Stomach smooth muscle (tissue), 2 donors: ENCODE measurements around the gene CHRM4.
A peak's percentile ranks its signal among the peaks of the same experiment; 100 is the strongest.

Experiments
- H3K27ac ChIP-seq: one replicate; pipeline ENCODE4 v1.7.0; 2013; ENCODE audit warnings: mild to moderate bottlenecking, low read length, inconsistent platforms
- H3K27me3 ChIP-seq, 2 donors: one replicate each; pipeline ENCODE4 v1.7.0; 2013; ENCODE audit warnings: low read length in 2 of 2; ENCODE audit not compliant: insufficient read depth in 2 of 2, control insufficient read depth in 1 of 2
- H3K36me3 ChIP-seq, 2 donors: one replicate each; pipeline ENCODE4 v1.7.0; 2013; ENCODE audit warnings: low read length in 2 of 2; ENCODE audit not compliant: control insufficient read depth in 2 of 2, insufficient read depth in 2 of 2
- H3K4me1 ChIP-seq: one replicate; pipeline ENCODE4 v1.7.0; 2013; ENCODE audit warnings: low read length; ENCODE audit not compliant: control insufficient read depth, insufficient read depth
- H3K4me3 ChIP-seq, 2 donors: one replicate each; pipeline ENCODE4 v1.7.0; 2013; ENCODE audit warnings: low read length in 2 of 2
- H3K9ac ChIP-seq, 2 donors: one replicate each; pipeline ENCODE4 v1.7.0; 2013; ENCODE audit warnings: low read length in 2 of 2, mild to moderate bottlenecking in 1 of 2
- H3K9me3 ChIP-seq, 2 donors: one replicate each; pipeline ENCODE4 v1.7.0; 2013; ENCODE audit warnings: low read length in 2 of 2; ENCODE audit not compliant: control insufficient read depth in 2 of 2
- donor health status: healthy.
- donor health status: Pancreatic carcinoma.

The CHRM4 gene

DNA sequence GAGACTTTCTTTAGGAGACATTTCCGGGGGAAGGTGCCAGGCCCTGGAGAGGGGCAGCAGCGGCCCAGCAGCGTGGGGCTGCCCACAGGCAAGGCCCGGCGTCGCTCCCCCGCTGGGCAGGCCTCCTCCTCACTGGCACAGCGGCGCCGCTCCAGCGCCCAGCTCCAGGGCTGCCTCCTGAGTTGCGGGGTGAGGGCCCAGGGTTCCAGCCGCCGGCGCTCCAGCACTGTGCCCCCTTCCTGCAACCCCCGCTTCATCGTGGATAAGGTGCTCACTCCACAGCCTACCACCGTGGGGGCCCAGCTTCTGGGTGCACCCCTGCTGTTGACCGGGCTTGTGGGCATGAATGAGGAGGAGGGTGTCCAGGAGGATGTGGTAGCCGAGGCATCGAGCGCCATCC lies 25.3 kb downstream of the CHRM4 start:
- H3K36me3 ChIP-seq, result peaks cover 15 to 19% of the 10 kb centered on the region in 2 donors
- no peaks in the 10 kb centered on the region for H3K9me3 ChIP-seq
- H3K4me3 ChIP-seq, result no peak overlapping the region
- H3K4me1 ChIP-seq, result peaks cover 50% of the 10 kb centered on the region
- no peaks in the 10 kb centered on the region for H3K27me3 ChIP-seq
- no peak overlapping the region for H3K9ac ChIP-seq
- no peak overlapping the region for H3K27ac ChIP-seq

DNA sequence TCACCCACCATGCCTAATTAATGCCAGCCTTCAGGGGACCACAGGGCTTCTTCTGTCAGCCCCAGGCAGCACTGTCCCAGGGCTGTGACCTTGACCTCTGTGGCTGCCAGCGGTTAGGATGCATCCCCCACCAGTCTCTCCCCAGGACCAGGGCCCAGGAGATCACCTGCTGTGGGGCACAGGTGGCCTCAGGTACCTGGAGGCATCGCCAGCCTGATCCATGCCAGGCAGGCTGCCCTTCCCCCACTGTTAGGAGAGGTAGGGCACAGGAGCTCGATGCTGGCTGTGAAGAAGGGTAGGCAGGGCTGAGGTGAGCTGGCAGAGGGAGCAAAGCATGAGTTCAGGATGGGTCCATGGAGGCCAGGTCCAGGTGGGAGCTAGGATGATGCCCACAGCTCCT lies 26.8 kb downstream of the CHRM4 start:
- peaks cover 8 to 9% of the 10 kb centered on the region in 2 donors for H3K36me3 ChIP-seq
- H3K9me3 ChIP-seq, result no peaks in the 10 kb centered on the region
- H3K9ac ChIP-seq, result no peak overlapping the region
- peaks cover 54% of the 10 kb centered on the region for H3K4me1 ChIP-seq
- no peak overlapping the region for H3K27ac ChIP-seq
- H3K4me3 ChIP-seq, result no peak overlapping the region
- no peaks in the 10 kb centered on the region for H3K27me3 ChIP-seq

DNA sequence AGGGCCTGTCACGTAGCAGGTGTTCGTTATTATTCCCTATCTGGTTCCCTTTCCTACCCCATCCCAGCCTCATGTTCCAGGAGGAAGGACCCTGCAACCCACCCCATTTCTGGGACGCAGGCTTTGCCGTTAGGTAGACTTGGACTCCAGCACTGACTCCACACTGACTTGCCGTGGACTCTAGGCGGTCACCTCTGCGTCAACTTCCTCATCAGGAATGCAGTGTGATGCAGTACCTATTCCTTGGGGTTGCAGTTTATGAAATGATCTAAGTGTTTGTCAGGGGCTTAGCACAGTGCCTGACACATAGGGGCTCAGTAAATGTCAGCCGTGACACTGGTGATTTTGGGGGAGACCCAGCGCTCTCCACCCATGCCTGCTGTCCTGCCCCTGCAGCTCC lies 27.5 kb downstream of the CHRM4 start:
- H3K4me3 ChIP-seq, result no peak overlapping the region
- no peak overlapping the region for H3K9ac ChIP-seq
- no peaks in the 10 kb centered on the region for H3K9me3 ChIP-seq
- peaks cover 7 to 8% of the 10 kb centered on the region in 2 donors for H3K36me3 ChIP-seq
- peaks cover 49% of the 10 kb centered on the region for H3K4me1 ChIP-seq
- H3K27ac ChIP-seq, result peak overlapping the region; percentile 94
- no peaks in the 10 kb centered on the region for H3K27me3 ChIP-seq

DNA sequence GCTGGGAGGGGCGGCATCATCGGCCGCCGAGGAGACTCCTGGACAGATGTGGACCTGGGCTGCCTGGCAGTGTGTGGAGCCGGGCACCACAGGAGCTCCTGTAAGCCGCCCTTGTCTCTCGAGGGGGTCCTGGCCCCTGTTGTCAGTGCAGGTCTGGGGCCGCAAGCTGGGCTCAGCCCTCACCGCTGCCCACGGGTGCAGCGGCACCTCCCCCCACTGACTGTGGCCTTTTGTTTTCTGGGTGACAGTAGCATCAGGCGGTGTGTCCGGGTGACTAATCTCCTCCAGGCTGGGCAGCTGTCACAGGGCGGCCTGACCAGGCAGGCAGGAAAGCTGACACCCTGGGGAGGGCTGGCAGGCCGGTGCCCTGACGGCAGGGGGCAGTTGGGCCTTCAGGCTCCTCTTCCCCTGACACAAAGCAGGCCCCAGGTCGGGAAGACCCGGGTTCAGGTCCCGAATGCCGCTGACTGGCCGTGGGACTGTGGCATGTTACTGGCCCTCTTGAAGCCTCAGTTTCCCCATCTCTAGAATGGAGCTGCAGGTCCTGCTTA lies 28.0 kb downstream of the CHRM4 start:
- Histone ChIP-seq H3K36me3 (peaks cover 6% of the 10 kb centered on the region in 2 donors), H3K9me3 (no peaks in the 10 kb centered on the region), H3K4me3 (peak overlapping the region in 1 of 2 donors; percentile 82), H3K27ac (peak overlapping the region; percentile 94), H3K9ac (peak overlapping the region in 1 of 2 donors; percentile 87), H3K27me3 (no peaks in the 10 kb centered on the region), H3K4me1 (peaks cover 49% of the 10 kb centered on the region)

DNA sequence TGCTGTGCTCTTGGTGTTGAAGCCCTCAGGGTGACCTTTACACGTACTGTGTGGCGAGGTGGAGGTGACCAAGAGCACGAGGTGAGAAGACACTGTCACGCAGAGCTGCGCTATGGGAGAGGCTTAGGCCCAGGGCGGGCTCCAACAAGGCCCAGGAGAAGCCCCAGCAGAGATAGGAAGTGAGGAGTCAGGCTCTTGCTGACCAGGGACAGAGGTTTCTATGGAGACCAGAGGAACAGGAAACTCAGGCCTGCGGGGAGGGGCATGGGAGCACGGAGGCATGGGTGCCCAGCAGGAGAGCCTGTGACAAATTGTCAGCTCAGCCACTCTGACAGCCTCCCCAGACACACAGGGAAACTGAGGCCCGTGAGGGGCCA lies 28.6 kb downstream of the CHRM4 start:
- peak overlapping the region; percentile 85 to 87 for H3K9ac ChIP-seq
- peak overlapping the region in 1 of 2 donors; percentile 82 for H3K4me3 ChIP-seq
- peaks cover 48% of the 10 kb centered on the region for H3K4me1 ChIP-seq
- H3K36me3 ChIP-seq, result peaks cover 1% of the 10 kb centered on the region in 2 donors
- peak overlapping the region; percentile 94 for H3K27ac ChIP-seq
- no peaks in the 10 kb centered on the region for H3K9me3 ChIP-seq
- H3K27me3 ChIP-seq, result no peaks in the 10 kb centered on the region

DNA sequence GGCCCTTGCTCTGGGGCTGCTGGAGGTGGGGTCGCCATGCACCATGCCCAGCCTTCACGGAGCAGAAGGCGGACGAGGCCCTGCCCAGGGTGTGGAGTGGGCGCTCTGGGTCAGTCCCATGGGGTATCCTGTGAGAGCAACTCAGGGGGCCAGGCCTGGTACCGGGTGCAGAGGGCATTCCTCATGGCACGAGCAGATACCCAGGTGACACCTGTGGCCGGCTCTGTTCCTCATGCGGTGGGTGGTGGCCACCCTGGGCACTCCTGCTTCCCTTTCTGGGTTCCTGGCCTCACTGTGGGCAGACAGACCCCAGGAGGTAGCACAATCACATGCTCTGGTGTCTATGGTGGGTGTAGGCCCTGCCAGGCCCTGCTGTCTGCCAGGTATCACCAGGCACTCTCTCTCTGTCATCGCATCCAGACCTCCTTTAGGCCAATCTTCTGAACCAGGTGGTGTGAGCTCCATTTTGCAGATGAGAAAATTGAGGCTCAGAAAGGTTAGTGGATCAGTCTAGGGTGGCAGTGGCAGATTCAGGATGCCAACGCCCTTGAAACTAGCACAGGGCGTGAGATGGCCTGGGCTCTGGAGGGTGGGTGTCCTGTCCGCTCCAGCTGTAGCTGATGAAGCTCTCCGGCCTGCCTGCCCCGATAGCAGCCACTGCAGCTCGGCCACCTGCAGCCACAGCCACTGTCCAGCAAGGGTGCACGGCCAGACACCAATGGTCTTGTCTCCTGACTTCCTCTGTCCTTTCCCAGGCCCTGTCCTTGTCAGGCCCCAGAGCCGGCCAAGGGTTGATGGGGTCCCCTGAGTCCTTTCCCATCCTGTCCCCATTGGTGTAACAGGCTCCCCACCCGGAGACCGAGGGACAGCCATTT lies 29.2 kb downstream of the CHRM4 start:
- Histone ChIP-seq H3K4me1 (peaks cover 44% of the 10 kb centered on the region), H3K27ac (peak overlapping the region; percentile 94), H3K9me3 (no peaks in the 10 kb centered on the region), H3K9ac (peak overlapping the region; percentile 85 to 87), H3K27me3 (no peaks in the 10 kb centered on the region), H3K4me3 (peak overlapping the region; percentile 82 to 83), H3K36me3 (no peaks in the 10 kb centered on the region)

DNA sequence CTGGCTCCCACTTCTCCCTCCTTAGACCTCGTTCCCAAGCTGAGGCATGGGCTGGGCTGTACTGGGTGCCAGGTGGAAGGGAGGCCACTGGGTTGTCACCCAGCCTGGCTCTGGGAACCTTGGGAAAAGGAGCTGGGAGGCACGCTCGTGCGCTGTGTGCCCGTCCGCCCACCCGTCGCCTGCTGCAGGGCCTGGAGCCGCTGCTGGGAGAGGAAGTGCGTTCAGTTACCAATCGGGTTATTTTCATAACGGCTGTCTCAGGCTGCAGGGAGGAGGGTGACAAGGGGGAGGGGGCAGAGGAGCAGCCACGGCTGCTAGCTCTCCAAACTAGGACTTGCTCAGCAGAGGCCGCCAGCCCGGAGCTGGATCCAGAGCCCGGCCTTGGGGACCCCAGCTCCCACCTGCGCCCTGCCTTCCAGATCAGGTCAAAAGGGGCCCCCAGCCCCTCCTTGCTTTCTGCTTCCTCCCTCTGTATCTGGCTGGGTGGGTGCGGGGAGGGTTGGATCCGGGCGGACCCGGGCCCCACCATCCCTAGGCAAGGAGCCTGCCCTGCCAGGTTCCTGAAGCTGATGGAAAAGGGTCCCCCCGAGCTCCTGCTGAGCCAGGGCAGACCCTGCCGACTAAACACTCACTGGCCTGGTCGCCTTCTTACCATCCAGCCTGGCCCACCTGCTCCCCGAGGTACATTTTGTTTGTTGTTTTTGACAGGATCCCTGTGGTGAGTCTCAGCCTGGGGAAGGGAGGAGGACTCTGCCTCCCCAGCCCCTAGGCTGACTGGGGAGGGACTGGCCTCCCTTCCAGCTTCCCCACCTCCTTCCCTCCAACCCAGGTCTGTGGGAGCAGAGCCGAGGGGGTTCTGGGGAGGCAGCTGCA lies 30.1 kb downstream of the CHRM4 start:
- peak overlapping the region; percentile 82 to 83 for H3K4me3 ChIP-seq
- no peaks in the 10 kb centered on the region for H3K36me3 ChIP-seq
- no peaks in the 10 kb centered on the region for H3K27me3 ChIP-seq
- H3K9ac ChIP-seq, result peak overlapping the region; percentile 85 to 87
- H3K4me1 ChIP-seq, result peaks cover 39% of the 10 kb centered on the region
- peak overlapping the region; percentile 94 for H3K27ac ChIP-seq
- H3K9me3 ChIP-seq, result no peaks in the 10 kb centered on the region

DNA sequence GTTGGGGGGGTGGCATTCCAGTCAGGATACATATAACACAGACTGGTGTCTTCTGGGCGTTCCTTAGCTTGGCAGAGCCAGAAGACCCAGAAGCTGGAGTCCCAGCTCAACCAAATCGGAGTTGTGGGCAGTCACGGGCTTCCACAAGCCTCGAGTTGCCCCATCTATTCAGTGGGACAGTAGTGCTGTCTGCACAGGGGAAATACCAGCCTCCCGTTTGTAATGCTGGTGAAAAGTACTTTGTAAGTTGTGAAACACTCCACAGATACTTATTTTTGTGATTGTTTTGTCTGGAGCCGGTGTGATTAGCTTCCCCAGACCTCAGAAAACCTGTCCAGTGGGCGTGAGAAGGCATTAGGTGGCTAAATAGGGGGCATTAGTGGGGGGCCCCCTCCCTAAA lies 30.7 kb downstream of the CHRM4 start:
- Histone ChIP-seq H3K27ac (peak overlapping the region; percentile 94), H3K9me3 (no peaks in the 10 kb centered on the region), H3K4me3 (peak overlapping the region; percentile 82 to 83), H3K27me3 (no peaks in the 10 kb centered on the region), H3K9ac (peak overlapping the region; percentile 85 to 87), H3K36me3 (no peaks in the 10 kb centered on the region), H3K4me1 (peaks cover 36% of the 10 kb centered on the region)

DNA sequence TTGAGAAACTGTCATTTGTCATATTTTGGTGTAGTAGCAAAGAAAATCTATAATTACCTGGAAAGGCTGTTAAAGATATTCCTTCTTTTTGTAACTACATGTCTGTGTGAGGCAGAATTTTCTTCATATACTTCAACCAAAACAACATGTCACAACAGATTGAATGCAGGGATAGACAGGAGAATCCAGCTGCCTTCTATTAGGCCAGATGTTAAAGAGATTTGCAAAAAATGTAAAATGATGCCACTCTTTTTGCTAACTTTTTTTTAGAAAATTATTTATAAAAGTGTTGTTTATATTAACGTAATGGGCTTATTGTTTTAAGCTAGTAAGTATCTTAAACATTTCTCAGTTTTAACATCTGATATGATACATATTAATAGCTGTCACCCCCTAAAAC lies 31.6 kb downstream of the CHRM4 start:
- Histone ChIP-seq H3K27me3 (no peaks in the 10 kb centered on the region), H3K4me1 (peaks cover 36% of the 10 kb centered on the region), H3K36me3 (no peaks in the 10 kb centered on the region), H3K27ac (peak overlapping the region; percentile 94), H3K9ac (no peak overlapping the region), H3K4me3 (no peak overlapping the region), H3K9me3 (no peaks in the 10 kb centered on the region)

DNA sequence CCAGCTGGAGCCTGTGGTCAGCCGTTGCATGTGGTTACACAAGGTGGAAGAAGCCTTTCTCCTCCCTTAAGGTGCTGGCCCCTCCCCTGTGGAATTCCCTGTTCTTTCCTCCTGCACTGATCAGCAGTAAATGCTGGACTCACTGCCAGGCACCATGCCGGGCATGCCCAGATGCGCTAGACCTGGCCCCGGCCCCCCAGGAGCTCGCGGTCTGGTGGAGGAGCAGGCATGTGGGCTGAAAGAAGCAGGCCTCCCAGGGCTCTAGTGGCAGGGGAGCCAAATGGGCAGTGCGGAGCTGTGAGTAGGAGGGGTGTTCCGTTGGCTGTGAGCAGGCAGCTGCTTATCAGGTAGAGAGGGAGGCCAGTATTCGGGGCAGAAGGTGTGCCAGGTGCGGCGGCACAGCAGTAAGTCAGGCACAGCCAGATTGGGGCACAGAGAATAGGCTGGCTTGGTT lies 34.1 kb downstream of the CHRM4 start:
- Histone ChIP-seq H3K27ac (no peak overlapping the region), H3K9me3 (no peaks in the 10 kb centered on the region), H3K27me3 (no peaks in the 10 kb centered on the region), H3K4me1 (peaks cover 25% of the 10 kb centered on the region), H3K36me3 (no peaks in the 10 kb centered on the region), H3K4me3 (no peak overlapping the region), H3K9ac (no peak overlapping the region)
